Spleen (tissue), 11 donors: ENCODE measurements around the gene GLIPR1. TPM values are rescaled to one million over a fixed set of nuclear protein-coding genes. Genes with fewer than 3 reads are reported as not detected.

ENCODE experiments used
- DNase-seq: peaks from one replicate; pipeline ENCODE4 v3.0.0-alpha.2; 2020
- H3K27ac ChIP-seq, 8 donors: fragments of 200-600 bp; sonication (generic) in 7 of 8; 1 replicate in 4 of 8; 2 replicates in 4 of 8; pipeline versions ENCODE4 v1.5.0 to v1.8.0; 2016 to 2021; ENCODE audit warnings: inconsistent platforms in 4 of 8, mild to moderate bottlenecking in 4 of 8, moderate library complexity in 1 of 8
- H3K27me3 ChIP-seq, 7 donors: fragments of 200-600 bp; sonication (generic) in 6 of 7; replicated peaks in 1 of 7; 1 replicate in 4 of 7; 2 replicates in 3 of 7; pipeline versions ENCODE4 v1.5.0 to v1.8.0; 2016 to 2021; ENCODE audit warnings: inconsistent platforms in 3 of 7, mild to moderate bottlenecking in 1 of 7
- H3K36me3 ChIP-seq, 6 donors: fragments of 200-600 bp; sonication (generic) in 5 of 6; 1 replicate in 4 of 6; 2 replicates in 2 of 6; pipeline versions ENCODE4 v1.5.0 to v1.8.0; 2016 to 2021; ENCODE audit warnings: inconsistent platforms in 2 of 6
- H3K4me1 ChIP-seq, 6 donors: fragments of 200-600 bp; sonication (generic) in 5 of 6; 1 replicate in 3 of 6; 2 replicates in 3 of 6; pipeline versions ENCODE4 v1.5.0 to v1.8.0; 2016 to 2021; ENCODE audit warnings: inconsistent platforms in 3 of 6
- H3K4me3 ChIP-seq, 8 donors: fragments of 200-600 bp; sonication (generic) in 7 of 8; 1 replicate in 4 of 8; 2 replicates in 4 of 8; pipeline versions ENCODE4 v1.5.0 to v1.8.0; 2016 to 2021; ENCODE audit warnings: inconsistent platforms in 4 of 8, mild to moderate bottlenecking in 4 of 8, moderate library complexity in 2 of 8
- H3K9me3 ChIP-seq, 8 donors: fragments of 200-600 bp; sonication (generic) in 7 of 8; 1 replicate in 4 of 8; 2 replicates in 4 of 8; pipeline versions ENCODE4 v1.5.0 to v1.8.0; 2016 to 2021; ENCODE audit warnings: inconsistent platforms in 4 of 8
- CTCF ChIP-seq, 11 experiments: fragments of 200-600 bp in 7 of 11; fragments of 450-650 bp in 4 of 11; sonication (generic) in 4 of 11; IDR thresholded peaks in 8 of 11; conservative IDR thresholded peaks in 3 of 11; 1 replicate in 7 of 11; 2 replicates in 4 of 11; pipeline versions ENCODE4 v1.4.0 to v1.8.0; 2016 to 2021; ENCODE audit warnings: antibody characterized with exemption in 11 of 11, inconsistent platforms in 4 of 11, mild to moderate bottlenecking in 1 of 11
- POLR2A ChIP-seq, 3 donors: fragments of 450-650 bp; IDR thresholded peaks; one replicate each; pipeline ENCODE4 v1.5.1; 2017; ENCODE audit warnings: antibody characterized with exemption in 3 of 3, mild to moderate bottlenecking in 1 of 3
- POLR2AphosphoS5 ChIP-seq, 3 donors: sonication (generic); formaldehyde crosslinking; IDR thresholded peaks; one replicate each; pipeline ENCODE4 v1.5.1; 2017; ENCODE audit warnings: antibody characterized with exemption in 3 of 3
- WGBS, 5 donors: extraction: QIAGEN DNeasy Blood & Tissue Kit in 3 of 5; methylation state at CpG; one replicate each; pipeline versions ENCODE4 v1.1.5 to v1.1.7; 2013 to 2018; 5-methylcytosine and 5-hydroxymethylcytosine counted together
- intact Hi-C: fragments of 100-400 bp; cut with DNase I; formaldehyde crosslinking; loops from one replicate; pipeline ENCODE4 v1.15.0; 2023; ENCODE audit warnings: low total_unique reads
- polyA plus RNA-seq, 3 donors: library from polyadenylated mRNA; stranded (reverse); fragments of 200-250 nt; gene quantifications; one replicate each; pipeline ENCODE4 v1.2.1, GENCODE V29; 2013
- total RNA-seq, 7 donors: library from RNA; depleted of rRNA in 3 of 7; stranded (reverse); fragments of >200 nt in 3 of 7; fragmentation: NEBNext Ultra II Directional in 4 of 7; extraction: Animal tissue kit (Norgen Biotek cat#: 25700) in 4 of 7; gene quantifications; one replicate each; pipeline versions ENCODE4 v1.1.0 to v1.2.1, GENCODE V29; 2016 to 2021
- donor health status: healthy with polysubstance abuse.
- donor health status: DM: no; HTN: no; CAD: no; lungs with moderate emphysema.
- donor health status: DM: no; HTN: no; CAD: no.
- donor health status: Bipolar disorder and iron deficiency.
- donor health status: healthy.
- donor health status: DM: no; HTN: no; CAD: no.
- donor health status: DM: yes; HTN: yes; CAD: no.

The GLIPR1 gene
- total and polyA plus RNA-seq, 10 donors, result 11.7 to 72.6 (median 54.7) TPM

DNA sequence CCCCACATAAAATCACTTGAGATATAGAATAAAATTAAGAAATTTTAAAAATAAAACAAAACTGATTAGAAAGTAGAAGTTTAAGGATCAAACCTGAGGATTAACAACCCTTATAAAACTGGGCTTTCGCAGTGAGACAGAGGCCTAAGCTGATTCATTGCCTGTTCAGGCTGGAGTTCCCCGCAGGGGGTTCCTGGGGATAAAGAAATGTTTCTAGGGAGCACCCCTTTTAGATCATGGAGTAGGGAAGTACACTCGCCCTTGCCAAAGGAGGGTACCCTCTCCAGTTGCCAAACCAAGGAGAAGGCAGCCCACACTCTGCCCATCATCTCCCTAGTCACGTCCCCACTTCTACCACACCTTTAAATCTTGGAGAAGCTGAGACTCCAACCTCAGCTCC, 6.8 kb downstream of the GLIPR1 start:
- no peaks in the 10 kb centered on the region for H3K27me3 ChIP-seq
- intact Hi-C loops, result no loop called here
- peaks cover 5 to 79% (median 50%) of the 10 kb centered on the region in 6 donors for H3K4me1 ChIP-seq
- WGBS, 5 donors, result 87 to 97% (median 90%) methylated on average over 4 of the region's 4 CpGs
- TF ChIP-seq POLR2A (IDR thresholded peaks at IDR 0.05), result no peak
- no peak for TF ChIP-seq CTCF (IDR thresholded peaks at IDR 0.05 in 8 of 11, conservative IDR thresholded peaks at IDR 0.05 in 3 of 11)
- TF ChIP-seq POLR2AphosphoS5 (IDR thresholded peaks at IDR 0.05), result no peak
- no peak overlapping the region for H3K4me3 ChIP-seq
- DNase-seq, result no peak
- no peaks in the 10 kb centered on the region for H3K9me3 ChIP-seq
- no peak overlapping the region for H3K27ac ChIP-seq
- H3K36me3 ChIP-seq, result peaks cover 0 to 80% (median 3%) of the 10 kb centered on the region in 6 donors

GRCh38 chr12:75488553-75488952, 8.0 kb downstream of the GLIPR1 start:
- no peak for DNase-seq
- intact Hi-C loops, result no loop called here
- Histone ChIP-seq H3K27ac (no peak overlapping the region), H3K4me3 (no peak overlapping the region), H3K36me3 (peaks cover 0 to 91% (median 6%) of the 10 kb centered on the region in 6 donors), H3K9me3 (no peaks in the 10 kb centered on the region), H3K27me3 (no peaks in the 10 kb centered on the region), H3K4me1 (peaks cover 5 to 78% (median 38%) of the 10 kb centered on the region in 6 donors)
- peak in 1 of 3 donors; percentile 16 for TF ChIP-seq POLR2AphosphoS5 (IDR thresholded peaks at IDR 0.05)
- peak in 9 of 11 experiments; percentile 21 to 52 (median 44) for TF ChIP-seq CTCF (IDR thresholded peaks at IDR 0.05 in 8 of 11, conservative IDR thresholded peaks at IDR 0.05 in 3 of 11)
- TF ChIP-seq POLR2A (IDR thresholded peaks at IDR 0.05), result no peak

GRCh38 chr12:75489187-75489586, 8.6 kb downstream of the GLIPR1 start:
- Histone ChIP-seq H3K27ac (peak overlapping the region in 1 of 8 donors; percentile 23), H3K27me3 (no peaks in the 10 kb centered on the region), H3K9me3 (no peaks in the 10 kb centered on the region), H3K4me1 (peaks cover 5 to 77% (median 31%) of the 10 kb centered on the region in 6 donors), H3K4me3 (no peak overlapping the region), H3K36me3 (peaks cover 0 to 91% (median 9%) of the 10 kb centered on the region in 6 donors)
- DNase-seq, result no peak
- intact Hi-C loops, result no loop called here
- WGBS, 5 donors, result 88 to 97% (median 94%) methylated on average over 2 of the region's 2 CpGs
- TF ChIP-seq CTCF (IDR thresholded peaks at IDR 0.05 in 8 of 11, conservative IDR thresholded peaks at IDR 0.05 in 3 of 11), result no peak
- no peak for TF ChIP-seq POLR2AphosphoS5 (IDR thresholded peaks at IDR 0.05)
- TF ChIP-seq POLR2A (IDR thresholded peaks at IDR 0.05), result no peak

DNA sequence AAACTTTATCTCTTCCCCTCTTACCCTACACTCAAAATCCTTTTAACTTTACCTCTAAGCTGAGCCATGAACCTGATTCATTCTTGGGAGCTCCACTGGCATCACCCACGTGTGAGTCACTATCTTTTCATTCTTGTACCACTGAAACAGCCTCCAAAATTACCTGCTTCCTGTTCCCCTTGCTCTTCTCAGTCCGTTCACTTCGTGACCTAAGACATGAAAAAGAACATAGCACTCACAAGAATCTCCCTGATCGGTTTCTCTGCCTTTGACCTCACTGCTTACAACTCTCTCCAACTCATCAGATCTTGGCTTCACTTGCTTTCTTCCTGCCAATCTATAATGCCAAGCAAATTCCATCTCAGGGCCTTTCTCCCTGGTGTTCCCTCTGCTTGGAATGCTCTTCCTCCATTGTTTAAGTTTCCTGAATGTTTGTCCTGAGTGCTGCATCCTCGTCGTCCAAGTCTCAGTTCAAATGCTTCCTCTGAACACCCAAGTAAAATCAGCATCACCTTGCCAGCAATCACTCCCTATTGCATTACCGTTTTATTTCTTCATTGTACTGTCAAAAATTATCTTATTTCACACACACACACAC, 9.2 kb downstream of the GLIPR1 start:
- Histone ChIP-seq H3K4me3 (no peak overlapping the region), H3K27me3 (no peaks in the 10 kb centered on the region), H3K36me3 (peaks cover 0 to 91% (median 11%) of the 10 kb centered on the region in 6 donors), H3K27ac (peak overlapping the region in 1 of 8 donors; percentile 23), H3K4me1 (peaks cover 5 to 77% (median 26%) of the 10 kb centered on the region in 6 donors), H3K9me3 (no peaks in the 10 kb centered on the region)
- 63 to 71% (median 65%) methylated on average over 7 of the region's 7 CpGs for WGBS, 5 donors
- intact Hi-C loops, result no loop called here
- no peak for DNase-seq
- no peak for TF ChIP-seq POLR2A (IDR thresholded peaks at IDR 0.05)
- no peak for TF ChIP-seq POLR2AphosphoS5 (IDR thresholded peaks at IDR 0.05)
- TF ChIP-seq CTCF (IDR thresholded peaks at IDR 0.05 in 8 of 11, conservative IDR thresholded peaks at IDR 0.05 in 3 of 11), result no peak
